ENCODE data around the gene KRT12. TPM values are rescaled to one million over a fixed set of nuclear protein-coding genes. Genes with fewer than 3 reads are reported as not detected.

KRT12 gene
- total RNA-seq: not detected
- long read RNA-seq: 0 reads

- intact Hi-C loops (cut with DNase I): no loop called here
- Histone ChIP-seq H3K4me3 (no peak within 1 kb of the TSS), H3K27me3 (ENCODE audit: low read depth) (peaks cover 17% of the 10 kb centered on the region), H3K4me1 (no peaks in the 10 kb centered on the region), H3K36me3 (no peaks in the 10 kb centered on the region), H3K9me3 (no peaks in the 10 kb centered on the region), H3K27ac (no peak within 1 kb of the TSS)
- ATAC-seq (no peak), DNase-seq (no peak)
- no peak for TF ChIP-seq CTCF (IDR thresholded peaks at IDR 0.05)
Measured at GRCh38 chr17:40866838-40867237, at the start of gene KRT12. Gene KRT12 (minus strand): TSS chr17:40867223. CDS start chr17:40867186, 37 bp downstream.

- Histone ChIP-seq H3K4me1 (peaks cover 4% of the 10 kb centered on the region), H3K27ac (no peak overlapping the region), H3K27me3 (ENCODE audit: low read depth) (no peaks in the 10 kb centered on the region), H3K36me3 (no peaks in the 10 kb centered on the region), H3K9me3 (no peaks in the 10 kb centered on the region), H3K4me3 (no peak overlapping the region)
- intact Hi-C loops (cut with DNase I): no loop called here
- no peak for TF ChIP-seq CTCF (IDR thresholded peaks at IDR 0.05)
- DNase-seq: no peak
- no peak for ATAC-seq
Measured at GRCh38 chr17:40916366-40916765, 49.3 kb upstream of the KRT12 start.

GRCh38 chr17:40915721-40916256 lies 48.8 kb upstream of the KRT12 start:
- Histone ChIP-seq H3K36me3 (no peaks in the 10 kb centered on the region), H3K4me1 (peaks cover 4% of the 10 kb centered on the region), H3K4me3 (no peak overlapping the region), H3K27me3 (ENCODE audit: low read depth) (no peaks in the 10 kb centered on the region), H3K9me3 (no peaks in the 10 kb centered on the region), H3K27ac (peak overlapping the region; percentile 5)
- DNase-seq (no peak), ATAC-seq (peak; percentile 48 to 63)
- intact Hi-C loops (cut with DNase I): no loop called here
- no peak for TF ChIP-seq CTCF (IDR thresholded peaks at IDR 0.05)

DNA sequence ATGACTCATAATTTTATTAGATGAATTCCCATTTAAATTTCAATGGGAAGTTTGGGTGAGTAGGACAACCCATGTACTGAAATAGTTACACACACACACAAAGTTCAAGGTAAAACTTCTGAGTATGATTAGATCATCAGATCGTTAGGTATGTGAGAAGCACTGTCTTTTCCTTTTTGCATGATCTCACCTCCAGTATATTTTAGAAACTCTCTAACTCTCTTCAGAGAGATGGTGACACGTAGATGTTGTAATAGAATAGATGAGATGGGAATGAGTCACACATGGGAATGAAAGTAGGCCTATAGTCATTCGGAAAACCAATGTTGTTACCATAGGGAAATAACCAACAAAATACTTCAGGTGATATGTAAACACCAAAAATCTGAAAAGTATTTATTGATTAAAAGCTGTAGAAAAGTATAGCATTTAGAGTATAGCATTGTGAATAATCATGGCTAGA lies 48.2 kb upstream of the KRT12 start:
- Histone ChIP-seq H3K36me3 (no peaks in the 10 kb centered on the region), H3K9me3 (no peaks in the 10 kb centered on the region), H3K4me3 (no peak overlapping the region), H3K27me3 (ENCODE audit: low read depth) (no peaks in the 10 kb centered on the region), H3K27ac (peak overlapping the region; percentile 5), H3K4me1 (peaks cover 4% of the 10 kb centered on the region)
- ATAC-seq (peak; percentile 82 to 84), DNase-seq (no peak)
- TF ChIP-seq CTCF (IDR thresholded peaks at IDR 0.05): no peak
- intact Hi-C loops (cut with DNase I): no loop called here

DNA sequence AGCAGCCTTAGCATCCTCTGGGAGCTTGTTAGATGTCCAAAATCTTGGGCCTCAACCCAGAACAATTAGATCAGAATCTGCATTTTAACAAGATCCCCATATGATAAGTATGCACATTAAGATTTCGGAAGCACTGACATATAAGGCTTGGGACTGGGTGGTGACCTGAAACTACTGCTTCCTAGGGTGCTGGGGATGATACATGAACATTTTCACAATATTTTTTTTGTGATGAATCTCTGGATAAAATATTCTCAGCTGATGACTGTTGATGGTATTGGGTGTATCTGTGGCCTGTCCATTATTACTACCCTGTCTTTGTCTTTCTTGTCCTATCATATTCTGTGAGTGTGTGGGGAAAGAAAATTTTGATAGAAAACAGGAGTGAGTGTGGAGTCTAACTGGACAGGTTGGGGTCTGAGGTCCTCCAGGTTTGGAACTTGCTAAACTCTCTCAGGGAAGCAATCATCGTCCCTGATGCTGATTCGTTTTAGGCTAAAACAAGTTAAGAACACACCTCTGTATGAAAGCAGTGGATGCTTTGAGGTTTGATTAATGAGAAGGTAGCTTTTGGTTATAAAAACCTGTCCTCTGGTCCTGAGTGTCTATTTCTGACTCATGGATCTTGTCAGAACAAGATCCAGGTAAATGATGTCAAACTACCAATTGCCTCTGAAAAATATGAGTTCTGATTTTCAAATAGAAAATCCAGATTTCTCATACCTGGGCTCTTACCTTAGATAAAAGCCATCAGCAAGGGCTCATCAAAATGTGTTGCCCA lies 47.2 kb upstream of the KRT12 start:
- no peak for TF ChIP-seq CTCF (IDR thresholded peaks at IDR 0.05)
- intact Hi-C loops (cut with DNase I): no loop called here

More for the DNA sequence above, 47.2 kb upstream of the KRT12 start:
- Histone ChIP-seq H3K27me3 (ENCODE audit: low read depth) (no peaks in the 10 kb centered on the region), H3K27ac (no peak overlapping the region), H3K9me3 (no peaks in the 10 kb centered on the region), H3K36me3 (no peaks in the 10 kb centered on the region), H3K4me3 (no peak overlapping the region), H3K4me1 (peaks cover 14% of the 10 kb centered on the region)
- ATAC-seq (no peak), DNase-seq (no peak)
